Measurements from ENCODE around the gene OXT.

The OXT gene

DNA sequence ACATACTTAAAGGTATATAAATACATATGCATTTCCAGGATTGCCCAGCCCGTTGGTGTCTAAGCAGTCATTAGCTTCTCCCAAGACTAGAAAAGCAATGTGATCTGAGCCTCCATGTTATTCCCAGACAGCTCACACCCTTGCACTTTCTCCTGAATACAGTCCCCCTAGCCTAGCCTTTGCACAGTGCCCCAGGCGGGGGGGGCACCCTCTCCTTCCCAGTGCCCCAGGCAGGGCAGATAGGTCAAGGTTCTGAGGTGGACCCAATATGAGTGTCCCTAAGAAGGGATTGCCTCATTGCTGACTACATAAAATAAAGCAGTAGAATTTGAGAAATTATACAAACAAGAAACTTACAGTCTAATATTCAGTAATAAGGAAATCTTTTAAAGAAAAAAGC, 43.4 kb upstream of the OXT start:
- Histone ChIP-seq H3K4me1 (ENCODE audit: control insufficient read depth, low read length) (no peaks in the 10 kb centered on the region), H3K4me2 (ENCODE audit: low read length) (no peak overlapping the region), H3K4me3 (ENCODE audit: low read length) (no peak overlapping the region), H4K20me1 (ENCODE audit: control insufficient read depth, insufficient read depth, low read depth, low read length) (no peaks in the 10 kb centered on the region), H3K36me3 (ENCODE audit: control insufficient read depth, low read length) (peaks cover 48% of the 10 kb centered on the region), H3K79me2 (ENCODE audit: control insufficient read depth, low read length) (no peaks in the 10 kb centered on the region), H3K9me3 (ENCODE audit: control insufficient read depth, insufficient read depth, low read length) (no peaks in the 10 kb centered on the region), H3K27me3 (ENCODE audit: control insufficient read depth, low read length) (no peaks in the 10 kb centered on the region), H3K9me2 (replicated peaks; ENCODE audit: control insufficient read depth, low read length) (no peaks in the 10 kb centered on the region), H3F3A (ENCODE audit: control insufficient read depth, insufficient read depth) (no peaks in the 10 kb centered on the region), H3K27ac (ENCODE audit: low read depth, low read length) (no peak overlapping the region)
- TF ChIP-seq EZH2phosphoT487 (IDR thresholded peaks at IDR 0.05; ENCODE audit: borderline replicate concordance, low read length) (no peak), CTCF (IDR thresholded peaks at IDR 0.05; ENCODE audit: low read depth, low read length, poor library complexity, severe bottlenecking) (no peak)

- Histone ChIP-seq H3K4me3 (ENCODE audit: low read length) (no peak overlapping the region), H3K79me2 (ENCODE audit: control insufficient read depth, low read length) (no peaks in the 10 kb centered on the region), H4K20me1 (ENCODE audit: control insufficient read depth, insufficient read depth, low read depth, low read length) (no peaks in the 10 kb centered on the region), H3K27ac (ENCODE audit: low read depth, low read length) (no peak overlapping the region), H3K4me2 (ENCODE audit: low read length) (no peak overlapping the region), H3K27me3 (ENCODE audit: control insufficient read depth, low read length) (no peaks in the 10 kb centered on the region), H3K9me2 (replicated peaks; ENCODE audit: control insufficient read depth, low read length) (no peaks in the 10 kb centered on the region), H3K9me3 (ENCODE audit: control insufficient read depth, insufficient read depth, low read length) (no peaks in the 10 kb centered on the region), H3K4me1 (ENCODE audit: control insufficient read depth, low read length) (no peaks in the 10 kb centered on the region), H3K36me3 (ENCODE audit: control insufficient read depth, low read length) (peaks cover 43% of the 10 kb centered on the region), H3F3A (ENCODE audit: control insufficient read depth, insufficient read depth) (no peaks in the 10 kb centered on the region)
- no peak for TF ChIP-seq EZH2phosphoT487 (IDR thresholded peaks at IDR 0.05; ENCODE audit: borderline replicate concordance, low read length)
- TF ChIP-seq CTCF (IDR thresholded peaks at IDR 0.05; ENCODE audit: low read depth, low read length, poor library complexity, severe bottlenecking): no peak
These were observed 39.8 kb upstream of the OXT start for GRCh38 chr20:3031524-3032147.

DNA sequence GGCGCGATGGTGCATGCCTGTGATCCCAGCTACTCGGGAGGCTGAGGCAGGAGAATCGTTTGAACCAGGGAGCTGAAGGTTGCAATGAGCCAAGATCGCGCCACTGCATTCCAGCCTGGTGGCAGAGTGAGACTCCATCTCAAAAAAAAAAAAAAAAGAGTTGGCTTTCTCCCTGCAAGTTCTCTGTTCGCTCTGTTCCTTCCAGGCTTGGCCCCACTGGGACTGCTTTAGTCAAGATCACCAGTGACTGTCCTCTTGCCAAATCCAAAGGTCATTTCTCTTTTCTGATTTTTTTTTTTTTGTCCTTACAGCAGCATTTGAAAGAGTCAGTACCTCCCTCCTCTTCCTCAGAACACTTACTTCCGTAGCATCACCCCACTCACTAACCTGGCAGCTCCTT, 38.8 kb upstream of the OXT start:
- Histone ChIP-seq H3K27ac (ENCODE audit: low read depth, low read length) (no peak overlapping the region), H4K20me1 (ENCODE audit: control insufficient read depth, insufficient read depth, low read depth, low read length) (no peaks in the 10 kb centered on the region), H3K4me1 (ENCODE audit: control insufficient read depth, low read length) (no peaks in the 10 kb centered on the region), H3K9me2 (replicated peaks; ENCODE audit: control insufficient read depth, low read length) (no peaks in the 10 kb centered on the region), H3F3A (ENCODE audit: control insufficient read depth, insufficient read depth) (no peaks in the 10 kb centered on the region), H3K4me3 (ENCODE audit: low read length) (no peak overlapping the region), H3K79me2 (ENCODE audit: control insufficient read depth, low read length) (no peaks in the 10 kb centered on the region), H3K9me3 (ENCODE audit: control insufficient read depth, insufficient read depth, low read length) (no peaks in the 10 kb centered on the region), H3K4me2 (ENCODE audit: low read length) (no peak overlapping the region), H3K36me3 (ENCODE audit: control insufficient read depth, low read length) (peaks cover 42% of the 10 kb centered on the region), H3K27me3 (ENCODE audit: control insufficient read depth, low read length) (no peaks in the 10 kb centered on the region)
- no peak for TF ChIP-seq EZH2phosphoT487 (IDR thresholded peaks at IDR 0.05; ENCODE audit: borderline replicate concordance, low read length)
- no peak for TF ChIP-seq CTCF (IDR thresholded peaks at IDR 0.05; ENCODE audit: low read depth, low read length, poor library complexity, severe bottlenecking)
